Measurements from ENCODE around the gene PTPRH. TPM values are rescaled to one million over a fixed set of nuclear protein-coding genes. Genes with fewer than 3 reads are reported as not detected.

The PTPRH gene
- total RNA-seq, 1 donor from 2014 or later: under 0.01 TPM

GRCh38 chr19:55246462-55247451 is 37.5 kb upstream of the PTPRH start:
- no peak for DNase-seq (ENCODE audit: low read depth in 2 of 2)

GRCh38 chr19:55245236-55245904 is 36.1 kb upstream of the PTPRH start:
- DNase-seq (ENCODE audit: low read depth in 2 of 2): no peak

- DNase-seq (ENCODE audit: low read depth in 2 of 2): no peak
These were observed 34.8 kb upstream of the PTPRH start for GRCh38 chr19:55244004-55244680.

GRCh38 chr19:55242517-55242916 is 33.2 kb upstream of the PTPRH start:
- no peak for DNase-seq (ENCODE audit: low read depth in 2 of 2)

GRCh38 chr19:55241935-55242464 is 32.7 kb upstream of the PTPRH start:
- DNase-seq (ENCODE audit: low read depth in 2 of 2): no peak

GRCh38 chr19:55241143-55241934 is 32.0 kb upstream of the PTPRH start:
- no peak for DNase-seq (ENCODE audit: low read depth in 2 of 2)

GRCh38 chr19:55240713-55241020 is 31.4 kb upstream of the PTPRH start:
- no peak for DNase-seq (ENCODE audit: low read depth in 2 of 2)

GRCh38 chr19:55239004-55239403 is 29.7 kb upstream of the PTPRH start:
- no peak for DNase-seq (ENCODE audit: low read depth in 2 of 2)

GRCh38 chr19:55238030-55238429 is 28.7 kb upstream of the PTPRH start:
- DNase-seq (ENCODE audit: low read depth in 2 of 2): no peak

GRCh38 chr19:55232986-55233385 is 23.7 kb upstream of the PTPRH start:
- DNase-seq (ENCODE audit: low read depth in 2 of 2): no peak

- DNase-seq (ENCODE audit: low read depth in 2 of 2): no peak
These were observed 22.9 kb upstream of the PTPRH start for GRCh38 chr19:55232286-55232602.

- DNase-seq (ENCODE audit: low read depth in 2 of 2): no peak
These were observed 22.3 kb upstream of the PTPRH start for GRCh38 chr19:55231391-55232285.

- no peak for DNase-seq (ENCODE audit: low read depth in 2 of 2)
These were observed 21.5 kb upstream of the PTPRH start for GRCh38 chr19:55230780-55231179.

GRCh38 chr19:55230329-55230728 is 21.0 kb upstream of the PTPRH start:
- DNase-seq (ENCODE audit: low read depth in 2 of 2): no peak

GRCh38 chr19:55229789-55230182 is 20.5 kb upstream of the PTPRH start:
- no peak for DNase-seq (ENCODE audit: low read depth in 2 of 2)

- no peak for DNase-seq (ENCODE audit: low read depth in 2 of 2)
These were observed 20.0 kb upstream of the PTPRH start for GRCh38 chr19:55229145-55229788.

GRCh38 chr19:55228403-55229031 is 19.2 kb upstream of the PTPRH start, which contains the start of gene TMEM86B:
Gene TMEM86B, minus strand, starts transcription at chr19:55228763. Its CDS starts 22 bp downstream, at chr19:55228741.
- no peak for DNase-seq (ENCODE audit: low read depth in 2 of 2)

GRCh38 chr19:55228015-55228391 is 18.7 kb upstream of the PTPRH start:
- no peak for DNase-seq (ENCODE audit: low read depth in 2 of 2)

Data from lung microvascular endothelial cell (primary cell).